Measurements from ENCODE around the gene TM9SF1. TPM values are rescaled to one million over a fixed set of nuclear protein-coding genes. Genes with fewer than 3 reads are reported as not detected.

The TM9SF1 gene
- total and polyA plus RNA-seq, 2 of the 4 experiments (the other 2 are of a cell fraction): 40.4 to 65.6 TPM

GRCh38 chr14:24159777-24160498 is 35.3 kb downstream of the TM9SF1 start:
- dilution Hi-C loops (cut with HindIII; ENCODE audit: low sequenced_read_pairs, unreplicated experiment) (no loop called here), in situ Hi-C loops (cut with MboI; ENCODE audit: low sequenced_read_pairs) (no loop called here), intact Hi-C loops (cut with micrococcal nuclease) (no loop called here)
- CTCF ChIA-PET: interaction anchor here (0.6 to 1.6 kb wide), 2 partner anchors 11 to 30 kb away, joined by 3 to 14 read pairs; partner anchors contain the start of gene RNF31
- Histone ChIP-seq H3K4me2 (ENCODE audit: low read depth, low read length) (no peak overlapping the region), H3K23ac (ENCODE audit: low read depth, low read length) (no peak overlapping the region), H3K27ac (ENCODE audit: insufficient read depth, low read length) (peak overlapping the region; percentile 8; the same call in 1 of the 2 replicates), H4K8ac (ENCODE audit: low read depth in 2 of 2, low read length in 2 of 2) (no peak overlapping the region), H3K14ac (replicated peaks; ENCODE audit: low read depth, low read length) (no peak overlapping the region), H3K56ac (ENCODE audit: extremely low read depth, insufficient read depth, low read length) (no peak overlapping the region), H2BK120ac (ENCODE audit: low read depth, low read length) (no peak overlapping the region), H2BK5ac (ENCODE audit: low read depth, low read length, poor library complexity, severe bottlenecking) (peak overlapping the region; percentile 37), H2BK20ac (ENCODE audit: low read depth, low read length) (no peak overlapping the region), H3K4me3 (ENCODE audit: insufficient read depth, low read depth, low read length) (no peak overlapping the region), H3K18ac (ENCODE audit: low read depth, low read length) (no peak overlapping the region), H3K36me3 (ENCODE audit: control insufficient read depth, insufficient read depth, low read length) (peaks cover 66% of the 10 kb centered on the region), H3K4me1 (ENCODE audit: control insufficient read depth, insufficient read depth, low read length) (peaks cover 7% of the 10 kb centered on the region), H4K20me1 (ENCODE audit: insufficient read depth, low read length) (no peaks in the 10 kb centered on the region), H2BK15ac (ENCODE audit: low read depth, low read length) (no peak overlapping the region; the same call in 2 of the 3 replicates), H3K9ac (ENCODE audit: low read depth, low read length) (no peak overlapping the region), H3K27me3 (ENCODE audit: control insufficient read depth, insufficient read depth, low read length) (no peaks in the 10 kb centered on the region), H4K91ac (ENCODE audit: insufficient read depth, low read depth, low read length) (no peak overlapping the region), H4K5ac (ENCODE audit: low read depth, low read length) (no peak overlapping the region), H2AK9ac (replicated peaks; ENCODE audit: low read depth, low read length, poor library complexity) (peak overlapping the region; percentile 57), H3K9me1 (ENCODE audit: insufficient read depth, low read length) (peaks cover 5% of the 10 kb centered on the region), H3K9me3 (ENCODE audit: control insufficient read depth, insufficient read depth, low read length) (no peaks in the 10 kb centered on the region), H3K4ac (ENCODE audit: low read depth, low read length) (no peak overlapping the region), H2AK5ac (ENCODE audit: low read depth, low read length) (peak overlapping the region; percentile 24; the same call in 1 of the 2 replicates), H3K79me1 (ENCODE audit: low read depth in 1 of 2, low read length in 2 of 2) (peaks cover 17 to 39% of the 10 kb centered on the region in 2 experiments), H2AFZ (replicated peaks; ENCODE audit: low read length, poor library complexity) (peak overlapping the region; percentile 44)
- 100% methylated on average over 1 of the region's 11 CpGs; no CpG with 5 or more reads in 1 of the 2 experiments for WGBS, 2 experiments (ENCODE audit: extremely low coverage in 2 of 2, insufficient read length in 1 of 2)
- POLR2A ChIA-PET (ENCODE audit: unreplicated experiment): no interaction called here
- ATAC-seq (ENCODE audit: low read depth): no peak
- DNase-seq: no peak
- no TSS peak for BruUV-seq (replicated peaks)
- TF ChIP-seq SMC3 (IDR thresholded peaks at IDR 0.05; ENCODE audit: low read depth, low read length): no peak
- no peak for TF ChIP-seq RCOR1 (IDR thresholded peaks at IDR 0.05; ENCODE audit: insufficient replicate concordance, low read length)
- no peak for TF ChIP-seq POLR2A (IDR thresholded peaks at IDR 0.05; ENCODE audit: low read depth, low read length)
- TF ChIP-seq RAD21 (IDR thresholded peaks at IDR 0.05; ENCODE audit: low read length): no peak
